ENCODE data around the gene CCR6.
"Not testable (repeated sequence)": the region's sequence is repeated elsewhere in the genome, so short reads cannot be mapped to it uniquely, and the experiment has no call there.

CCR6 gene

GRCh38 chr6:167172011-167172410, 49.1 kb downstream of the CCR6 start:
- DNase-seq (ENCODE audit: low read depth), result not testable (repeated sequence)

DNA sequence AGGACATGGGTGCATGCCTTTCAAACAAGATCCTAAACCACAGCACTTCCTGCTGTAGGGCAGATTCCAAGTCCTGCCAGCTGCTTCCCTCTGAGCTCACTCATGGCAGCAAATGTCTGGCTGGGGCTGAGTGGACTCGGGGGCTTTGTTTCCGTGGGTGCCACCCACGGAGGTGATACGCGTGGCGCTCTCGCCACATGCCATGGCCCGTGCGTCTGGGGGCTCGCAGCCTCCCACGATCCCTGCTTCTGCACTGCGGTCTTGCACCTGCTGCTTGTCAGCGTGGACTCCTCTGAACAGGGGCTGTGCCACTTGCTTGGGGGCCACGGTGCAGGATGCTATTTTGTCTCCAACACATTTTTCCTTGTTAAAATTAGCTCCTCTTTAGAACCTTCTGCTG, 54.4 kb downstream of the CCR6 start:
- not testable (repeated sequence) for DNase-seq (ENCODE audit: low read depth)

DNA sequence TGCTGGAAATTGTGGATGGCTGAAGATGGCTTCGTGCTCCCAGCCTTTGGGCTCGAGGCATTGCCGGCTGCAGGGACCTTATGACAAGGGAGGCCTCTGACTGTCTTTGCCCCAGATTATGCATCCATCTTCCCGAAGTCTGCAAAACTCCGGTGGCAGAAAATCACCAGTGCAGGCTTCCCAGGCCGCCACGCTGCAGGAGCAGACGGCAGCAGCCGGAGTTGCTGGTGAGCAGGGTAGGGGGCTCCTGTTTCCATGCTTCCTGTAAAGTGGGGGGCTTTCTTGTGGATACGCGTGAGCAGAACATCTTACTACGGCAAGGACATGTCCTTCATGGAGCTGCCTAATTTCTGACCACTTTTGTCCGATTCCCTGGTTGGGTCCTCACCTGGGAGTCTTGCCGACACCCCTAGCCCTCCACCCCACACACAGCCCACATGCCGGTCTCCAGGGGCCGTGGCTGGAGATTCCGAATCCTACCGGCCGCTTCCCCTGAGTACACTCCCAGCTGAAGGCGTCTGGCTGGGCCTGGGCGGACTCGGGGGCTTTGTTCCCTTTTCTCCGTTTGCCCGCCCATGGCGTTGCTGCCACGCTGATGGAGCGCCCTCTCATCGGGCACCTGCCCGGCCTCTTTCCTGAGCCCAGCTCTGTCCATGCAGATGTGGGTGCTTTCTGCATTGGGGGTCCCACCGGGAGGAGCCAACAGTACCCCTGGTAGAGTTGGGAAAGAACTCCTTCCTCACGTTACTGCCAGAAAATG, 56.2 kb downstream of the CCR6 start:
- not testable (repeated sequence) for DNase-seq (ENCODE audit: low read depth)

- not testable (repeated sequence) for DNase-seq (ENCODE audit: low read depth)
These were observed 57.2 kb downstream of the CCR6 start for GRCh38 chr6:167180086-167180485.

DNA sequence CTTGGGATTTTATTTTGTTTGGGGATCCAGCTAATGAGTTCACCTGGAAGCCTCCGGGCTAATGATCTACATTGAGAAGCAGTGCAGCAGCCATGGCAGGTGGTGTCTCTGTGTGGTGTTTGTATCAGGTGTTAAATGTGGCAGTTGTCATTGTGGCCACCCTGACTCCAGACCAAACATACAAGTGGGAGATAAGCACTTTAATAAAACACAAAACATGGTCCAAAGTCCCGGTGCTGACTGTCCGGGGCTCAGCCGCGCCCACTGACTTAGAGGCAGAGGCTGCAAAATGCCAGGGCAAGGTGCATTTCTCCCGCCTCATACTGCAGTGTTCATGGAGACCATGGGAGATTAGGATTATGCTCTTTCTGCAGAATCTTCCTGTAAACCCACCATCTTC, 58.5 kb downstream of the CCR6 start:
- DNase-seq (ENCODE audit: low read depth), result not testable (repeated sequence)

- not testable (repeated sequence) for DNase-seq (ENCODE audit: low read depth)
These were observed 60.0 kb downstream of the CCR6 start for GRCh38 chr6:167182913-167183314.

GRCh38 chr6:167185101-167185500, 62.2 kb downstream of the CCR6 start:
- not testable (repeated sequence) for DNase-seq (ENCODE audit: low read depth)

- not testable (repeated sequence) for DNase-seq (ENCODE audit: low read depth)
These were observed 64.4 kb downstream of the CCR6 start for GRCh38 chr6:167187275-167187674.
